GM21723 (cell line): Measurements from ENCODE around the gene RRP7A.
"Not testable (repeated sequence)": the region's sequence is repeated elsewhere in the genome, so short reads cannot be mapped to it uniquely, and the experiment has no call there.

Experiments used
- ATAC-seq: cut with Tn5 transposase; IDR thresholded peaks from one replicate; pipeline ENCODE4 v1.9.1; 2021; ENCODE audit warnings: mild to moderate bottlenecking, moderate library complexity; ENCODE audit not compliant: unreplicated experiment

The RRP7A gene

GRCh38 chr22:42536634-42537033, 17.0 kb upstream of the RRP7A start:
- ATAC-seq = not testable (repeated sequence)

- ATAC-seq = no peak
Observed at GRCh38 chr22:42536166-42536565, 16.6 kb upstream of the RRP7A start.

GRCh38 chr22:42535082-42535731, 15.6 kb upstream of the RRP7A start:
- ATAC-seq = not testable (repeated sequence)

GRCh38 chr22:42533638-42533977, 14.0 kb upstream of the RRP7A start:
- no peak for ATAC-seq

GRCh38 chr22:42531401-42532084, 11.9 kb upstream of the RRP7A start:
- not testable (repeated sequence) for ATAC-seq

- not testable (repeated sequence) for ATAC-seq
Observed at GRCh38 chr22:42529435-42529834, 9.8 kb upstream of the RRP7A start.

- no peak for ATAC-seq
Observed at GRCh38 chr22:42528591-42529307, 9.2 kb upstream of the RRP7A start.

- no peak for ATAC-seq
Observed at GRCh38 chr22:42522546-42522945, 3.0 kb upstream of the RRP7A start.

GRCh38 chr22:42521228-42521546, 1.6 kb upstream of the RRP7A start:
- ATAC-seq = no peak

- ATAC-seq = peak; percentile 17
Observed at GRCh38 chr22:42518638-42519524, 715 bp downstream of the RRP7A start.

GRCh38 chr22:42517103-42517502, 2.5 kb downstream of the RRP7A start:
- ATAC-seq = not testable (repeated sequence)

GRCh38 chr22:42515896-42516295, 3.7 kb downstream of the RRP7A start:
- no peak for ATAC-seq

- not testable (repeated sequence) for ATAC-seq
Observed at GRCh38 chr22:42515304-42515703, 4.3 kb downstream of the RRP7A start.

- not testable (repeated sequence) for ATAC-seq
Observed at GRCh38 chr22:42514331-42514730, 5.3 kb downstream of the RRP7A start.

GRCh38 chr22:42512273-42512990, 7.2 kb downstream of the RRP7A start:
- ATAC-seq = not testable (repeated sequence)

- ATAC-seq = no peak
Observed at GRCh38 chr22:42511401-42511891, 8.2 kb downstream of the RRP7A start.

GRCh38 chr22:42509548-42509947, 10.0 kb downstream of the RRP7A start:
- ATAC-seq = no peak

GRCh38 chr22:42508975-42509364, 10.6 kb downstream of the RRP7A start:
- ATAC-seq = not testable (repeated sequence)

GRCh38 chr22:42508327-42508974, 11.1 kb downstream of the RRP7A start:
- ATAC-seq = not testable (repeated sequence)

GRCh38 chr22:42500836-42501179, 18.8 kb downstream of the RRP7A start:
- no peak for ATAC-seq
